HCT116 (cell line): ENCODE measurements around the gene TRPM3.

Source experiments
- CTCF ChIP-seq, 3 experiments: fragments of 200-600 bp in 1 of 3; sonication (generic) in 1 of 3; IDR thresholded peaks in 2 of 3; conservative IDR thresholded peaks in 1 of 3; 2 replicates each; pipeline ENCODE4 v1.5.1; 2012 to 2017; ENCODE audit warnings: low read depth in 2 of 3, low read length in 2 of 3, antibody characterized with exemption in 1 of 3, borderline replicate concordance in 1 of 3, control low read depth in 1 of 3, mild to moderate bottlenecking in 1 of 3, mixed read lengths in 1 of 3, mixed run types in 1 of 3, moderate library complexity in 1 of 3; ENCODE audit not compliant: insufficient read depth in 1 of 3
- EGR1 ChIP-seq: IDR thresholded peaks from 2 replicates; pipeline ENCODE4 v1.6.1; 2012; ENCODE audit warnings: low read depth
- EZH2 ChIP-seq: fragments of 200-600 bp; sonication (generic); IDR thresholded peaks from 2 replicates; pipeline ENCODE4 v1.6.1; 2017; ENCODE audit warnings: antibody characterized with exemption, mixed run types
- EZH2phosphoT487 ChIP-seq: fragments of 200-600 bp; IDR thresholded peaks from 2 replicates; pipeline ENCODE4 v1.6.1; 2018; ENCODE audit warnings: antibody characterized with exemption, borderline replicate concordance

- no peak for TF ChIP-seq CTCF (IDR thresholded peaks at IDR 0.05 in 2 of 3, conservative IDR thresholded peaks at IDR 0.05 in 1 of 3; ENCODE audit: borderline replicate concordance in 1 of 3, insufficient read depth in 1 of 3, low read depth in 2 of 3, low read length in 2 of 3)
- no peak for TF ChIP-seq EZH2phosphoT487
- no peak for TF ChIP-seq EZH2
- no peak for TF ChIP-seq EGR1
Measured at GRCh38 chr9:70753311-70753710, 368.1 kb downstream of the TRPM3 start.
